NB4 (cell line): ENCODE results near the gene CMKLR1.

Experiments used
- DNase-seq: peaks from one replicate; pipeline ENCODE4 v3.0.0; 2010; ENCODE audit warnings: low read depth
- H3K4me3 ChIP-seq: one replicate; pipeline ENCODE4 v1.5.1; 2011; ENCODE audit warnings: mild to moderate bottlenecking, low read depth, low read length, moderate library complexity
- MYC ChIP-seq: IDR thresholded peaks from 2 replicates; pipeline ENCODE4 v1.6.1; 2011; ENCODE audit warnings: low read depth, low read length
- POLR2A ChIP-seq: IDR thresholded peaks from 2 replicates; pipeline ENCODE4 v1.6.1; 2011; ENCODE audit warnings: mild to moderate bottlenecking; ENCODE audit not compliant: insufficient read length; ENCODE audit errors: extremely low read depth
- TF ChIP-seq, protein P1 (sequence below): IDR thresholded peaks from 2 replicates; pipeline ENCODE4 v1.6.1; 2011; ENCODE audit warnings: low read depth, low read length
- TF ChIP-seq, protein P2 (sequence below): IDR thresholded peaks from one replicate; pipeline ENCODE4 v1.5.1; 2012; ENCODE audit warnings: low read depth, low read length

CMKLR1 gene

GRCh38 chr12:108260969-108261368, 78.1 kb downstream of the CMKLR1 start:
- TF ChIP-seq, protein P1, sequence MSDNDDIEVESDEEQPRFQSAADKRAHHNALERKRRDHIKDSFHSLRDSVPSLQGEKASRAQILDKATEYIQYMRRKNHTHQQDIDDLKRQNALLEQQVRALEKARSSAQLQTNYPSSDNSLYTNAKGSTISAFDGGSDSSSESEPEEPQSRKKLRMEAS = no peak
- TF ChIP-seq POLR2A (no peak), MYC (no peak)
- TF ChIP-seq, protein P2, sequence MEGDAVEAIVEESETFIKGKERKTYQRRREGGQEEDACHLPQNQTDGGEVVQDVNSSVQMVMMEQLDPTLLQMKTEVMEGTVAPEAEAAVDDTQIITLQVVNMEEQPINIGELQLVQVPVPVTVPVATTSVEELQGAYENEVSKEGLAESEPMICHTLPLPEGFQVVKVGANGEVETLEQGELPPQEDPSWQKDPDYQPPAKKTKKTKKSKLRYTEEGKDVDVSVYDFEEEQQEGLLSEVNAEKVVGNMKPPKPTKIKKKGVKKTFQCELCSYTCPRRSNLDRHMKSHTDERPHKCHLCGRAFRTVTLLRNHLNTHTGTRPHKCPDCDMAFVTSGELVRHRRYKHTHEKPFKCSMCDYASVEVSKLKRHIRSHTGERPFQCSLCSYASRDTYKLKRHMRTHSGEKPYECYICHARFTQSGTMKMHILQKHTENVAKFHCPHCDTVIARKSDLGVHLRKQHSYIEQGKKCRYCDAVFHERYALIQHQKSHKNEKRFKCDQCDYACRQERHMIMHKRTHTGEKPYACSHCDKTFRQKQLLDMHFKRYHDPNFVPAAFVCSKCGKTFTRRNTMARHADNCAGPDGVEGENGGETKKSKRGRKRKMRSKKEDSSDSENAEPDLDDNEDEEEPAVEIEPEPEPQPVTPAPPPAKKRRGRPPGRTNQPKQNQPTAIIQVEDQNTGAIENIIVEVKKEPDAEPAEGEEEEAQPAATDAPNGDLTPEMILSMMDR = no peak
- H3K4me3 ChIP-seq = no peak overlapping the region
- DNase-seq = no peak

DNA sequence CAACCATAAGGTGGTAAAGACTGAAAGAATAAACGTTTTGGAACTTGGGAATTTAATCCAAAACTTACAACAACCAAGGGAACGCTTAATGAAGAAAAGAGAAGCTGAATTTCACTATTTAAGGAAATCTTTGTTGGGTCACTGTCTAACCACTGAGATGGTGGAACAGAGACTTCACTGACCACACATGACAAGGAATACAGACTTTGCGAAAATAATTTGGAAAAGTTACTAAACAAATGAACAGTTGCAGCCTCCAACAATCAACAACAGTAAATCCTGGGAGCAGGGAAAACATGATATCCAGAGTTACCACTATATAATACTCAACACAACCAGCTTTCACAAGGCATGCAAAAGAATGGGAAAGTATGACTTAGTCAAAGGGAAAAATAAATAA, 79.1 kb downstream of the CMKLR1 start:
- no peak for DNase-seq

DNA sequence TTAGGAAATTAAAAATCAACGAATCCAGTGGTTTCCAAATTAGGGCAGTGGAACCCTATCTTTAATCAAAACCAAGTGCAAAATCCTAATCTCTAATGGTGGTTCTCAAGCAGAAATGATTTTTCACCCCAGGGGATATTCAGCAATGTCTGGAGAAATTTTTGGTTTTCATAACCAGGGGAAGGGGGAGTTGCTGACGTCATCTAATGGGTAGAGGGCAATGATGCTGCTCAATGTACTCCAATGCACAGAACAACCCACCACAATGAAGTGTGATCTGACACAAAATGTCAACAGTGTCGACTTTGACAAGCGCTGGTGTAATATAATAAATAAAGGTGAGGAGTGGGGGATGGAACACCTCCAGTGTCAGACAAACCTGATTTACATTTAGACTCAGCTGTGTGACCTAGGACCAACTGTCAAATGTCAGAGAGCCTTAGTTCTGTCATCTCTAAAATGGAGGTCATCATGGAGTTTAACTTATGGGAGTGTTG, 81.5 kb downstream of the CMKLR1 start:
- no peak for DNase-seq
- TF ChIP-seq POLR2A = no peak
- TF ChIP-seq, protein P2 = no peak
- TF ChIP-seq MYC = no peak
- TF ChIP-seq, protein P1 = no peak
- H3K4me3 ChIP-seq = no peak overlapping the region

More for the DNA sequence above, 79.1 kb downstream of the CMKLR1 start:
- TF ChIP-seq POLR2A = no peak
- no peak for TF ChIP-seq MYC
- TF ChIP-seq, protein P1 = no peak
- TF ChIP-seq, protein P2 = no peak
- H3K4me3 ChIP-seq = no peak overlapping the region

- no peak for DNase-seq
- no peak overlapping the region for H3K4me3 ChIP-seq
- TF ChIP-seq MYC (no peak), POLR2A (no peak)
- TF ChIP-seq, protein P2 = no peak
- TF ChIP-seq, protein P1 = no peak
Observed at GRCh38 chr12:108257004-108257403, 82.1 kb downstream of the CMKLR1 start.

GRCh38 chr12:108255252-108255602, 83.9 kb downstream of the CMKLR1 start:
- no peak for TF ChIP-seq POLR2A
- TF ChIP-seq, protein P1 = no peak
- TF ChIP-seq, protein P2 = no peak
- H3K4me3 ChIP-seq = no peak overlapping the region
- DNase-seq = no peak
